Glomerular endothelial cell (primary cell): Measurements from ENCODE around the gene MYL12B. TPM values are rescaled to one million over a fixed set of nuclear protein-coding genes. Genes with fewer than 3 reads are reported as not detected.

Experiments
- DNase-seq: peaks from one replicate; pipeline ENCODE4 v3.0.0-alpha.2; 2011; ENCODE audit warnings: low read depth, low spot score; ENCODE audit errors: extremely low read depth
- total RNA-seq: library from RNA; depleted of rRNA; stranded (reverse); fragments of >200 nt; gene quantifications from 2 replicates; pipeline ENCODE4 v1.2.3, GENCODE V29; 2015

MYL12B gene
- total RNA-seq, 1 donor from 2014 or later, result 560 TPM

DNA sequence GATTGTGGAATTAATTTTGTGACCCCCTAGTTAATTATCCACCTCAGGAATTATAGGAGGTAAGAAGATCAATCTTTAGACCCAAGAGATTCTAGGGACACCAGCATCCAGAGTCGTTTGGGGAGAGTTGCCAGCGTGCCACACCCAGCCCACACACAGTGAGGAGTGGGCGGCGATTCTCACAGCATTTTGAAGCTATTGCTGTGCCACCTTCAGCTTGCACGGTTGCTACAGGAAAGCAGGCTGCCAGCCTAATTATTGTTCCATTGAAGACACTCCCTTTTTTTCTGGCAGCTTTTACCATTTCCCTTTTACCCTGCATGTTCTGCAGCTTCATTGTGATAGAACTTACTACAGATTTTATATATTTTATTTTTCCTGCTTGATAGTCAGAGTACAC, 27.5 kb upstream of the MYL12B start:
- DNase-seq, result no peak

DNA sequence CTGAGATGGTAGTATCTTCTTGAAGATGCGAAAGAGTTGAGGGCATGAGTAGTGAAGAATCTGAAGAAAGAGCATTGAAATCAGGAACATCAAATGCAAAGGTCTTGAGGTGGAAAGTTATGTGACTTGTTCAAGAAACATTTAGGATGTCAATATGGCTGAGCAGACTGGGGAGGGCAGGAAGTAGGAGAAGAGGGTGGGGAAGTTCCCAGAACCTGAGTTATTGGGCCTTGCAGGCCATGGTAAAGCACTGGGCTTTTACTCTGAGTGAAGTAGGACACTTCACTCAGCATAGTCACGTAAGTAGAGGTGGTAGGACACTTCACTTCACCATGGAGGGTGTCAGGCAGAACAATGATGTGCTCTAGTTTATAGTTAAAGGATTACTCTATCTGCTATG, 26.1 kb upstream of the MYL12B start:
- no peak for DNase-seq

- no peak for DNase-seq
These were observed 25.5 kb upstream of the MYL12B start for GRCh38 chr18:3236470-3236869.

GRCh38 chr18:3238742-3239141, 23.2 kb upstream of the MYL12B start:
- DNase-seq, result no peak

DNA sequence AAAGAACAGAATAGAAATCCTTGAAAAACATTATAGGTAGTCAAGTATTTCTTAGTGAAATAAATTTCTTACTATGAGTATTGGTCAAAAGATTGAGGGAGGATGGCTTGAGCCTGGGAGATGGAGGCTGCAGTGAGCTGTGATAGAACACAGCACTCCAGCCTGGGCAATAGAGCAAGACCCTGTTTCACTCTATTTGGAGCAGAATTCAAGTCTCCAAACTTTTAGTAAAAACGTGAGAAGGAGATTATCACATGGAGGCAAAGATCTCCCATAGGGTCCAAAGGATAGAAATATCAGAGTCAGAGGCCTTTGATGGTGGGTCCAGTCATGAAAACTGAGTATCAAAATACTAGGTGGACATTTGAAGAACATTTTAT, 16.8 kb upstream of the MYL12B start:
- DNase-seq, result no peak

- no peak for DNase-seq
These were observed 15.9 kb upstream of the MYL12B start for GRCh38 chr18:3245853-3246634.

GRCh38 chr18:3246635-3247239, 15.2 kb upstream of the MYL12B start:
- DNase-seq, result peak; percentile 96

- peak; percentile 97 for DNase-seq
These were observed 14.5 kb upstream of the MYL12B start, which contains the start of gene MYL12A for GRCh38 chr18:3247240-3248061. TSS of gene MYL12A (plus strand) at chr18:3247801. CDS start at chr18:3253248, 5,447 bp downstream.

DNA sequence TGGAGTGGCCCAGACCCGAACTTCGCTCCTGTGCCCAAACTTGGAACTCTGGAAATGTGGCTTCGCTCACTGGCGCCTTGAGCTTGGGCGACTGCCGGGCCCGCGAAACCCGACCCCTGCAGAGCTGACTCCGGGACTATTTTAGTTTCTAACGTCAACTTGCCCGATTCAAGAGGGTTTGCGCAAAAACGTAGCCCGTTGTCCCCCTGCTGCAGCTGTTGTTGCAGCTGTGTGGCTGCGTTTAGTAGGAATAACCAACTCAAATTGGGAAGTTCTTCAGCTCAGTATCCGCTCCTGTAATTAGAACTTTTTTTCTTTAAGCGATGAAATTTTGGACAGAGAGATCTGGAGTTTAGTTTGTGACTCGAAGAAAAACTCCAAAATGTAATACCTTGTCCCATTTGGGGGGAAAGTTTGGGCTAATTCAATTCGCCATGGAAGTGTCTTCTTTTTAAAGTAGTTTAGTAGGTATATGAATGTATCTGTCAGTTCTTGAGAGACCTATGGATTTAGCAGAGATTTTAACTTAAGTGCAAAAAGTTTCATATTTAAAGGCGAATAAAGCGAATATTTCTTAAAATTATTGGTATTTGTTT, 13.8 kb upstream of the MYL12B start:
- no peak for DNase-seq

- no peak for DNase-seq
These were observed 13.1 kb upstream of the MYL12B start for GRCh38 chr18:3248658-3249359.

DNA sequence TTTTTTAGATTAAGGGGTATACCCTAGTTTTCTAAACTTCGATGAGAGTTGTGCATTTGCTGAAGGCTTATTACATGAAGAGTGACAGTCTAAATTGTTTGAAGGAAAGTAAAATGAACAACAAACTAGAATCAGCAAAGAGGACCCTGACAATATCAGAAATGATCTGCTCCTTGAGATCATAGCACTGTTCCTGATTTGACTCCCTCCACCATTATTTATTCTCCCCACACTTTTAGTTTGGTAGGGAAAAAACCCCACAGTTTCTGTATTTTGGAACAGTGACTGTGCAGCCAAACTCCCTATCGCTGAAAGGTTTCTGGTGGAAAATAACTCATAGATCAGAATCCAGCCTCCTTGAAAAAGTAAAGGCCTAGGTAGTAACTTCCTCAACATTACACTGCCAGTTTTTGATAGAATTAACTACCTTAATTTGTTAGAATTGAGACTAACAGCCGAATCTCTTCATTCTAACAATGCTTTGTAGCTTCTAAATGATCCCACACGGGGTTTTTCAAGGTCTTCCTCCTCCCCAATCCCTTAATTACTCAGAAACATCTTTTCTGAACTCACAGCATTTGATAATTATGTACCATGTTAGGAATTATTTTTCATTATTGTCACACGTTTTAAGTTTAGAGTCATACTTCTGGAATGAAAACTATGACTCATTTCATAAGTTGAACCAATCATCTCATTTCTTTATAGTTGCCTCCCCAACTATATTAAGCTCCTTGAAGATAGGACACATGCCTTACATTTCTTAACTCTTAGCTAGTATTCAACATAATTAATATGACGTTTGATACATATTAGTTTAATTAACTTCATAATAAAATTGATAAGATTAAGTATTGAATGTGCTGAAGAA, 11.5 kb upstream of the MYL12B start:
- DNase-seq, result no peak

DNA sequence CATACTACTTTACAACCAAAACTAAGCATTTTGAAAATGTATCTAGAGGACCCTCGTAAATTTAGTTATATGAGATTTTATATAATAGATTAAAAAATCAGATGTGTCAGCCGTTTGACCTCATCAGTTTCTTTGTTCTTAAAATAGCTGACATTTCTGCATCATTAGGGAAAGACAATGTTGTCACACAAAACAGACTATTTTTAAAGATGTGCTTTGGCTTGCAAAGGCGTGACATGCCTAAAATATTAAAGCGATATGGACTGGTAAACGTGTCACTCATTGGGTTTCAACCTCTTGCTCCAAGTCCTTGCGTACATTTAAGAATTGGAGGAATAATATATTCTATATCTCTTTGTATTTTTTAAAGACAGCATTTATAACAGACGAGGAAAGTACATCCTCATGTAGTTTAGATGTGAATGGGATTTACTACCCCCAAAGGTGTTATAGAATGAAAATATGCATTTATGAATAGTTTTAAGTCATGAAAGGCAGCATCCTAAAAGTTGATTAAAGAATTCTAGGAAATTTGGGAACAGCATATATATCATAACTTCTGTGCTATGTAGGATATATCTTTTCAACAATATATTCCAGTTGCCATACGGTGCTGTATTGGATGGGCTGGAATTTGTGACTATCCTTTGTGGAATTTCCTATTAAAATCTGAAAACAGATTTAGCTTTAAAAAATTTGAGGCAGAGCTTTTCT, 10.5 kb upstream of the MYL12B start:
- no peak for DNase-seq

- no peak for DNase-seq
These were observed 10.0 kb upstream of the MYL12B start for GRCh38 chr18:3251963-3252277.

DNA sequence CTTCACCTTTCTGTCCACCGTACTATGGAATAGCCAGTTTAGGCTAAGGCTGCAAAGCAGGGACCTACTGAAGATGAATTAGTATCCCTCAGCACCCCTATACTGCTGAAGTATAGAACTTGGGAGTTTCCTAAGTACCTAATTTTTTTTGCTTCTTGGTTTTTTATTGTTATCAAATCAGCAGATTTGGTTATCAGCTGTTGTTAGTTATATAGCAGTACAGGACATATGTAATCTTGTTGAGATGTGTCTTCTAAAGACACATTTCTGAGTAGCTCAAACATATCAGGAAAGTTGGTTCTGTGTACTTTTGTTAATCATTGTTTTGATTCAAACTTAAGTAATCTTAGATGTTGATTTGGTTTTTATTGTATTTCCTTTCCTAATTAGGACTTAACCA, 9.1 kb upstream of the MYL12B start:
- no peak for DNase-seq

DNA sequence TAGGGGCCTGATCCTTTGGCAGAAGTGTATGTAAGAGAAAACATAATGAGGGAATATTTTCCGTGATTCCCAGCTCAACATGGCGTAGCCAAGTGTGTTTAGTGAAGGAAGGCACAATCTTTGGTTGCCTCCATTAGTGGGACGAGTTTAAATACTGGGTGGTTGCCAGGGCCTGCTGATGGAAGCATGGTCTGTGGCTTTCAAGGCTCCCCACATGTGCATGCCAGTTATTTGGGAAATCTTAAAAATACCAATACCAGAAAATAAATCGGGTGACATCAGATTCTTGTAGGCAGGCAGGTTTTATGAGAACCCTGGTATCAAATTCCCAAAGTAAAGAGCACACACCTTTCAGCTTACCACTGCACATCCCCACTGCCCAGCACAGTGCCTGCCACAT, 7.2 kb upstream of the MYL12B start:
- DNase-seq, result no peak

DNA sequence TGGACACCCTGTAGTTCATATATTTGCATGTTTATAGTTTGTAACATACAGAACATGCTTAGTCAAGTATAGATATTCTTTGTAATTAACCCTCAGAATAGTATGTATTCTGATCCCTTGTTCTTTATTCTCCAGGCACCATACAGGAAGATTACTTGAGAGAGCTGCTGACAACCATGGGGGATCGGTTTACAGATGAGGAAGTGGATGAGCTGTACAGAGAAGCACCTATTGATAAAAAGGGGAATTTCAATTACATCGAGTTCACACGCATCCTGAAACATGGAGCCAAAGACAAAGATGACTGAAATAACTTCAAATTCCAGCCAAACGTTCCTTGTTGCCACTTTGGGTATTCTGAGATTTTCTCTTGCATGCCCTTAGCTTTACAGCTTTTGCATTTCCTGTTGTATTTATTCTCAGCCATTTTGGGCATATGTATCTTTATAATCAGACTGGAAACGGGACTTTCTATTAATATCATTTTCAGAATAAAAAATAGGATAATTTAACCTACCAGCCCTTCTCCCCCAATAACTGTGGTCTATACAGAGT, 6.2 kb upstream of the MYL12B start:
- DNase-seq, result no peak

DNA sequence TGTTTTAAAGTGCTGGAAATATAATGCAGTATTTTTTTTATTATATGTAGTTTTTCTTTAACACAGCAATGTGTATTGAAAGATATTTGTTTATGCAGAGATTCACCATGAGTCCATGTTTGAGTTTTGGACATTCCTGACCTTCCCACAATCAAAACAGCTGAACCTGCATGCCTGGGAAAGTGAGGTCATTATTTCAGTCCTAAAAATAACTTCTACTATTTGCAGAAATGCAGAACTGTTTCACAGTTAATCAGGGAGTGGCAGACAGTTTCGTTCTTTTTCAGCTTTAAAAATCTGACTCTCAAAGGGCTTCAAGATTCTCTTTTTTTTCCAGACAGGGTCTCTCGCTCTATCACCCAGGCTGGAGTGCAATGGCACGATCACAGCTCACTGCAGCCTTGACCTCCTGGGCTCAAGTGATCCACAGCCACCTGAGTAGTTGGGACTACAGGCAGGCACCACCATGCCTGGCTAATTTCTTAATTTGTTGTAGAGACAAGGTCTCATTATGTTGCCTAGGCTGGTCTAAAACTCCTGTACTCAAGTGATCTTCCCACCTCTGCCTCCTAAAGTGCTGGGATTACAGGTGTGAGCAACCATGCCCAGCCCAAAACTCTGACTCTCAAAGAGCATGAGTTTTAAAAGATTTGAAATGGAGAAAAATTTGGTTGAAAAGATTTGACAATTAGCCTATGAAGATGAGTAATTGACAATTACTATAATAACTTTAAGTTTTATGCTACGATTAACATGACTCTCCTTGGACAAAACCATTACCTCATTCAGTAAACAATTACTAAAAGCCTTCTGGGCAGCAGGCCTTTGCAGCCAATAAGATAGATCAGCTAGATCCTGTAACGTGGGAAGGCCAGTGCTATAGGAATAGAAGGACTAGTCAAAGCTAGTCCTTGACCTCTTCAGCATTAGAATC, 5.0 kb upstream of the MYL12B start:
- no peak for DNase-seq

DNA sequence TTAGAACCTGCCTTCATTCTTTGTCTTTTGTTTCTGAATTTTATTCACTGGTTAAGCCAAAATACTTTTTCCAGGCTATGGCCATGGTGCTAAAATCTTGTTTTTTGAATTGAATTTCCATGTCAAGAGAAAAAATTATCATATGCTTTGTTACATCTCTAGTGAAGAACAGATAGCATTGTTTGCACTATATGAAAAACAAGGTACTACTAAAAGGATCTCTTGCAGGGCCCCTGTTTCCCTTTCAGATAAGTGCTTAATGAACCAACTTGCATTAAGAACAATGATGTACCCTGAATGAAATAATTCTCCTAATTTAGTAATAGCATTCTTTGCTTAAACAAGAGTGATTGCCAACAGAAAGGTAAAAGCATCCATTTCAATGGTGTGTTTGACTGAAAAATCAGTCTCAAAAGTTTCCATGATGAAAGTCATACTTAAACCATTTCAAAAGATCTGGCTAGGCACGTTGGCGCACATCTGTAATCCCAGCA, 4.3 kb upstream of the MYL12B start:
- no peak for DNase-seq
